GM04503 (cell line): Measurements from ENCODE around the gene SIRT3.
A peak's percentile ranks its signal among the peaks of the same experiment; 100 is the strongest.

ENCODE experiments used
- DNase-seq: peaks from one replicate; pipeline ENCODE4 v3.0.0-alpha.2; 2012; ENCODE audit warnings: low read depth

Gene SIRT3

GRCh38 chr11:235997-236773 lies at the start of gene SIRT3:
SIRT3 (minus strand) TSS chr11:236342; CDS start chr11:236328, 14 bp downstream.
- peak; percentile 29 for DNase-seq

GRCh38 chr11:285894-286220 lies 49.7 kb upstream of the SIRT3 start:
- no peak for DNase-seq

- no peak for DNase-seq
Observed at GRCh38 chr11:285021-285893, 49.1 kb upstream of the SIRT3 start.

GRCh38 chr11:284105-285020 lies 48.2 kb upstream of the SIRT3 start:
- no peak for DNase-seq

GRCh38 chr11:283405-284104 lies 47.4 kb upstream of the SIRT3 start:
- DNase-seq = no peak

GRCh38 chr11:282630-283360 lies 46.7 kb upstream of the SIRT3 start:
- DNase-seq = no peak

GRCh38 chr11:282171-282570 lies 46.0 kb upstream of the SIRT3 start:
- no peak for DNase-seq

GRCh38 chr11:281486-282161 lies 45.5 kb upstream of the SIRT3 start:
- no peak for DNase-seq

- no peak for DNase-seq
Observed at GRCh38 chr11:280706-281485, 44.8 kb upstream of the SIRT3 start.

- no peak for DNase-seq
Observed at GRCh38 chr11:279966-280705, 44.0 kb upstream of the SIRT3 start.

- no peak for DNase-seq
Observed at GRCh38 chr11:279040-279965, 43.2 kb upstream of the SIRT3 start.

- DNase-seq = no peak
Observed at GRCh38 chr11:278001-278951, 42.1 kb upstream of the SIRT3 start, which contains the start of gene NLRP6. NLRP6 (plus strand) TSS chr11:278407; CDS start chr11:278570, 163 bp downstream.

GRCh38 chr11:276219-276618 lies 40.1 kb upstream of the SIRT3 start:
- DNase-seq = no peak

GRCh38 chr11:272931-273198 lies 36.7 kb upstream of the SIRT3 start:
- no peak for DNase-seq

- no peak for DNase-seq
Observed at GRCh38 chr11:272195-272930, 36.2 kb upstream of the SIRT3 start.

GRCh38 chr11:271319-271715 lies 35.2 kb upstream of the SIRT3 start:
- DNase-seq = no peak
